C4-2B (cell line): ENCODE results near the gene CRCP.

ENCODE experiments used
- ZFX ChIP-seq: fragments of 450-650 bp; IDR thresholded peaks from 2 replicates; pipeline ENCODE4 v1.6.1; 2017
- TF ChIP-seq, protein P1 (sequence below): fragments of 450-650 bp; conservative IDR thresholded peaks from 2 replicates; pipeline ENCODE4 v1.5.1; 2017; ENCODE audit warnings: mild to moderate bottlenecking

DNA sequence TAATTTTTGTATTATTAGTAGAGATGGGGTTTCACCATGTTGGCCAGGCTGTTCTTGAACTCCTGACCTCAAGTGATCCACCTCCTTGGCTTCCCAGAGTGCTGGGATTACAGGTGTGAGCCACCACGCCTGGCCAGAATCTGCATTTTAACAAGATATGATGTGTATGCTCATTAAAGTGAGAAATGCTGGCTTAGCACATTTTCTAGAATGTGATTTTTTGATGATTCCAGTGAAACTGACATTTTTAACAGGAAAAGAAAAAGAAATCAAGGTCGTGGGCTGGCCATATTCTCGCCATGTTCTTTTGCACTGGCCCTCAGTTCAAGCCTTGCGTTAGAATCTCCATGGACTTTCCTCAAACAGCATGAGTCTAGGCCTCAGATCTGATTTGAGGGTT lies 72.3 kb downstream of the CRCP start:
- TF ChIP-seq, protein P1, sequence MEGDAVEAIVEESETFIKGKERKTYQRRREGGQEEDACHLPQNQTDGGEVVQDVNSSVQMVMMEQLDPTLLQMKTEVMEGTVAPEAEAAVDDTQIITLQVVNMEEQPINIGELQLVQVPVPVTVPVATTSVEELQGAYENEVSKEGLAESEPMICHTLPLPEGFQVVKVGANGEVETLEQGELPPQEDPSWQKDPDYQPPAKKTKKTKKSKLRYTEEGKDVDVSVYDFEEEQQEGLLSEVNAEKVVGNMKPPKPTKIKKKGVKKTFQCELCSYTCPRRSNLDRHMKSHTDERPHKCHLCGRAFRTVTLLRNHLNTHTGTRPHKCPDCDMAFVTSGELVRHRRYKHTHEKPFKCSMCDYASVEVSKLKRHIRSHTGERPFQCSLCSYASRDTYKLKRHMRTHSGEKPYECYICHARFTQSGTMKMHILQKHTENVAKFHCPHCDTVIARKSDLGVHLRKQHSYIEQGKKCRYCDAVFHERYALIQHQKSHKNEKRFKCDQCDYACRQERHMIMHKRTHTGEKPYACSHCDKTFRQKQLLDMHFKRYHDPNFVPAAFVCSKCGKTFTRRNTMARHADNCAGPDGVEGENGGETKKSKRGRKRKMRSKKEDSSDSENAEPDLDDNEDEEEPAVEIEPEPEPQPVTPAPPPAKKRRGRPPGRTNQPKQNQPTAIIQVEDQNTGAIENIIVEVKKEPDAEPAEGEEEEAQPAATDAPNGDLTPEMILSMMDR, result no peak
- no peak for TF ChIP-seq ZFX
